Measurements from ENCODE around the gene COL13A1. TPM values are rescaled to one million over a fixed set of nuclear protein-coding genes. Genes with fewer than 3 reads are reported as not detected.

The COL13A1 gene
- total RNA-seq, 1 donor from 2014 or later, result 0.86 TPM

- no peak overlapping the region for H3K4me3 Mint-ChIP-seq (ENCODE audit: unreplicated experiment)
- Histone ChIP-seq H3K9me3 (ENCODE audit: insufficient read depth, low read depth, low read length) (no peaks in the 10 kb centered on the region), H2AFZ (ENCODE audit: low read depth, low read length) (no peak overlapping the region), H3K4me1 (ENCODE audit: insufficient read depth, low read length) (peaks cover 4% of the 10 kb centered on the region), H3K79me2 (ENCODE audit: insufficient read depth, low read length) (no peaks in the 10 kb centered on the region), H3K9ac (ENCODE audit: low read length) (no peak overlapping the region), H3K4me3 (ENCODE audit: insufficient read depth, low read depth, low read length) (no peak overlapping the region), H3K27ac (ENCODE audit: low read depth, low read length) (no peak overlapping the region), H3K36me3 (ENCODE audit: insufficient read depth, low read length) (no peaks in the 10 kb centered on the region), H3K27me3 (ENCODE audit: insufficient read depth, low read length) (no peaks in the 10 kb centered on the region), H4K20me1 (ENCODE audit: insufficient read depth, low read length) (no peaks in the 10 kb centered on the region), H3K4me2 (ENCODE audit: low read length) (no peak overlapping the region)
- no peak overlapping the region for H3K27ac Mint-ChIP-seq (ENCODE audit: unreplicated experiment)
- TF ChIP-seq CTCF (IDR thresholded peaks at IDR 0.05; ENCODE audit: insufficient read depth, low read depth, low read length), result no peak
- no peak for TF ChIP-seq EZH2 (IDR thresholded peaks at IDR 0.05; ENCODE audit: insufficient read depth, low read length)
- peaks cover 72% of the 10 kb centered on the region for H3K27me3 Mint-ChIP-seq (ENCODE audit: low read depth, unreplicated experiment)
- H3K9me3 Mint-ChIP-seq (ENCODE audit: unreplicated experiment), result peaks cover 2% of the 10 kb centered on the region
- peaks cover 6% of the 10 kb centered on the region for H3K36me3 Mint-ChIP-seq (ENCODE audit: low read depth, unreplicated experiment)
- FAIRE-seq, result no peak
- no peak for DNase-seq (ENCODE audit: low read depth)
- H3K4me1 Mint-ChIP-seq (ENCODE audit: low read depth, unreplicated experiment), result no peaks in the 10 kb centered on the region
These were observed 78.8 kb downstream of the COL13A1 start for GRCh38 chr10:69880301-69881081.

GRCh38 chr10:69881202-69881601 lies 79.5 kb downstream of the COL13A1 start:
- H3K27me3 Mint-ChIP-seq (ENCODE audit: low read depth, unreplicated experiment), result peaks cover 71% of the 10 kb centered on the region
- H3K27ac ChIP-seq (ENCODE audit: low read depth, low read length), result no peak overlapping the region
- DNase-seq (ENCODE audit: low read depth) (no peak), FAIRE-seq (no peak)
- H2AFZ ChIP-seq (ENCODE audit: low read depth, low read length), result no peak overlapping the region
- no peak overlapping the region for H3K27ac Mint-ChIP-seq (ENCODE audit: unreplicated experiment)
- no peak overlapping the region for H3K4me3 Mint-ChIP-seq (ENCODE audit: unreplicated experiment)
- H3K4me1 Mint-ChIP-seq (ENCODE audit: low read depth, unreplicated experiment), result no peaks in the 10 kb centered on the region
- H3K9me3 ChIP-seq (ENCODE audit: insufficient read depth, low read depth, low read length), result no peaks in the 10 kb centered on the region
- peaks cover 4% of the 10 kb centered on the region for H3K4me1 ChIP-seq (ENCODE audit: insufficient read depth, low read length)
- H3K27me3 ChIP-seq (ENCODE audit: insufficient read depth, low read length), result no peaks in the 10 kb centered on the region
- H3K9me3 Mint-ChIP-seq (ENCODE audit: unreplicated experiment), result peaks cover 2% of the 10 kb centered on the region
- H3K36me3 ChIP-seq (ENCODE audit: insufficient read depth, low read length), result no peaks in the 10 kb centered on the region
- TF ChIP-seq EZH2 (IDR thresholded peaks at IDR 0.05; ENCODE audit: insufficient read depth, low read length), result no peak
- no peak for TF ChIP-seq CTCF (IDR thresholded peaks at IDR 0.05; ENCODE audit: insufficient read depth, low read depth, low read length)
- no peaks in the 10 kb centered on the region for H4K20me1 ChIP-seq (ENCODE audit: insufficient read depth, low read length)
- peaks cover 6% of the 10 kb centered on the region for H3K36me3 Mint-ChIP-seq (ENCODE audit: low read depth, unreplicated experiment)
- H3K4me3 ChIP-seq (ENCODE audit: insufficient read depth, low read depth, low read length), result no peak overlapping the region
- no peaks in the 10 kb centered on the region for H3K79me2 ChIP-seq (ENCODE audit: insufficient read depth, low read length)
- H3K4me2 ChIP-seq (ENCODE audit: low read length), result no peak overlapping the region
- no peak overlapping the region for H3K9ac ChIP-seq (ENCODE audit: low read length)

All from astrocyte (in vitro differentiated cells and primary cell).